HG03439 (cell line): ENCODE results near the gene RGS8.
A peak's percentile ranks its signal among the peaks of the same experiment; 100 is the strongest.

Experiments
- ATAC-seq: cut with Tn5 transposase; IDR thresholded peaks from one replicate; pipeline ENCODE4 v1.9.1; 2021; ENCODE audit warnings: mild to moderate bottlenecking, moderate library complexity; ENCODE audit not compliant: unreplicated experiment

RGS8 gene

GRCh38 chr1:182672487-182672836, 11.9 kb downstream of the RGS8 start:
- ATAC-seq, result no peak

- no peak for ATAC-seq
These were observed 12.5 kb downstream of the RGS8 start for GRCh38 chr1:182671750-182672486.

- ATAC-seq, result no peak
These were observed 14.2 kb downstream of the RGS8 start for GRCh38 chr1:182670032-182670749.

GRCh38 chr1:182669266-182669665, 15.1 kb downstream of the RGS8 start:
- ATAC-seq, result no peak

- ATAC-seq, result no peak
These were observed 15.8 kb downstream of the RGS8 start for GRCh38 chr1:182668521-182669054.

- no peak for ATAC-seq
These were observed 16.4 kb downstream of the RGS8 start for GRCh38 chr1:182667848-182668505.

- no peak for ATAC-seq
These were observed 17.7 kb downstream of the RGS8 start for GRCh38 chr1:182666706-182667105.

- ATAC-seq, result no peak
These were observed 20.1 kb downstream of the RGS8 start for GRCh38 chr1:182664296-182664695.

GRCh38 chr1:182662956-182663355, 21.4 kb downstream of the RGS8 start:
- no peak for ATAC-seq

GRCh38 chr1:182662121-182662890, 22.1 kb downstream of the RGS8 start:
- ATAC-seq, result no peak

GRCh38 chr1:182658055-182658454, 26.3 kb downstream of the RGS8 start:
- no peak for ATAC-seq

- ATAC-seq, result no peak
These were observed 27.5 kb downstream of the RGS8 start for GRCh38 chr1:182656842-182657397.

GRCh38 chr1:182653986-182654385, 30.4 kb downstream of the RGS8 start:
- ATAC-seq, result no peak

GRCh38 chr1:182652933-182653332, 31.5 kb downstream of the RGS8 start:
- ATAC-seq, result no peak

- ATAC-seq, result no peak
These were observed 33.1 kb downstream of the RGS8 start for GRCh38 chr1:182651339-182651724.

GRCh38 chr1:182650678-182651338, 33.6 kb downstream of the RGS8 start:
- no peak for ATAC-seq

- ATAC-seq, result no peak
These were observed 35.3 kb downstream of the RGS8 start for GRCh38 chr1:182649041-182649440.

GRCh38 chr1:182646739-182647138, 37.6 kb downstream of the RGS8 start:
- no peak for ATAC-seq

- no peak for ATAC-seq
These were observed 39.5 kb downstream of the RGS8 start for GRCh38 chr1:182644886-182645285.

- peak; percentile 61 for ATAC-seq
These were observed 40.7 kb downstream of the RGS8 start for GRCh38 chr1:182643699-182644098.
